ENCODE data around the gene PDE3B. TPM values are rescaled to one million over a fixed set of nuclear protein-coding genes. Genes with fewer than 3 reads are reported as not detected.

The PDE3B gene
- total RNA-seq, 6 donors from 2014 or later, result 19.3 to 62.7 (median 25.2) TPM

GRCh38 chr11:14668731-14669301 is 25.2 kb downstream of the PDE3B start:
- 58 to 65% methylated on average over 6 of the region's 6 CpGs for WGBS, 2 donors
- H3K36me3 ChIP-seq, result no peaks in the 10 kb centered on the region
- DNase-seq (no peak), ATAC-seq (ENCODE audit: low FRiP score in 2 of 2) (no peak)
- TF ChIP-seq POLR2AphosphoS5 (IDR thresholded peaks at IDR 0.05) (no peak), EP300 (IDR thresholded peaks at IDR 0.05) (no peak), CTCF (IDR thresholded peaks at IDR 0.05) (no peak), POLR2A (IDR thresholded peaks at IDR 0.05) (no peak)
- peaks cover 0 to 4% (median 0%) of the 10 kb centered on the region in 4 donors for H3K4me1 ChIP-seq
- H3K27ac ChIP-seq, result no peak overlapping the region
- no peaks in the 10 kb centered on the region for H3K27me3 ChIP-seq
- no peak overlapping the region for H3K4me3 ChIP-seq
- no peaks in the 10 kb centered on the region for H3K9me3 ChIP-seq

GRCh38 chr11:14669499-14669898 is 25.9 kb downstream of the PDE3B start:
- TF ChIP-seq POLR2A (IDR thresholded peaks at IDR 0.05) (no peak), CTCF (IDR thresholded peaks at IDR 0.05) (no peak), EP300 (IDR thresholded peaks at IDR 0.05) (no peak), POLR2AphosphoS5 (IDR thresholded peaks at IDR 0.05) (no peak)
- ATAC-seq (ENCODE audit: low FRiP score in 2 of 2) (no peak), DNase-seq (no peak)
- no peaks in the 10 kb centered on the region for H3K27me3 ChIP-seq
- no peak overlapping the region for H3K4me3 ChIP-seq
- WGBS, 2 donors, result 81 to 83% methylated on average over 7 of the region's 7 CpGs
- H3K36me3 ChIP-seq, result no peaks in the 10 kb centered on the region
- no peak overlapping the region for H3K27ac ChIP-seq
- H3K9me3 ChIP-seq, result no peaks in the 10 kb centered on the region
- H3K4me1 ChIP-seq, result peaks cover 0 to 4% (median 0%) of the 10 kb centered on the region in 4 donors

- Histone ChIP-seq H3K36me3 (no peaks in the 10 kb centered on the region), H3K9me3 (no peaks in the 10 kb centered on the region), H3K4me3 (no peak overlapping the region), H3K27ac (no peak overlapping the region), H3K4me1 (peaks cover 0 to 4% (median 0%) of the 10 kb centered on the region in 4 donors), H3K27me3 (no peaks in the 10 kb centered on the region)
- DNase-seq (no peak), ATAC-seq (ENCODE audit: low FRiP score in 2 of 2) (no peak)
- WGBS, 2 donors, result 77 to 82% methylated on average over 3 of the region's 3 CpGs
- TF ChIP-seq POLR2AphosphoS5 (IDR thresholded peaks at IDR 0.05), result no peak
- no peak for TF ChIP-seq POLR2A (IDR thresholded peaks at IDR 0.05)
- TF ChIP-seq CTCF (IDR thresholded peaks at IDR 0.05), result no peak
- TF ChIP-seq EP300 (IDR thresholded peaks at IDR 0.05), result no peak
Observed at GRCh38 chr11:14669958-14670357, 26.4 kb downstream of the PDE3B start.

GRCh38 chr11:14672635-14673034 is 29.0 kb downstream of the PDE3B start:
- DNase-seq (no peak), ATAC-seq (ENCODE audit: low FRiP score in 2 of 2) (no peak)
- H3K36me3 ChIP-seq, result no peaks in the 10 kb centered on the region
- H3K4me1 ChIP-seq, result peaks cover 0 to 4% (median 0%) of the 10 kb centered on the region in 4 donors
- H3K4me3 ChIP-seq, result no peak overlapping the region
- H3K27me3 ChIP-seq, result no peaks in the 10 kb centered on the region
- TF ChIP-seq POLR2AphosphoS5 (IDR thresholded peaks at IDR 0.05) (no peak), CTCF (IDR thresholded peaks at IDR 0.05) (no peak), EP300 (IDR thresholded peaks at IDR 0.05) (no peak), POLR2A (IDR thresholded peaks at IDR 0.05) (no peak)
- 71 to 82% methylated on average over 2 of the region's 2 CpGs for WGBS, 2 donors
- no peak overlapping the region for H3K27ac ChIP-seq
- no peaks in the 10 kb centered on the region for H3K9me3 ChIP-seq

- no peaks in the 10 kb centered on the region for H3K4me1 ChIP-seq
- ATAC-seq (ENCODE audit: low FRiP score in 2 of 2) (no peak), DNase-seq (no peak)
- TF ChIP-seq CTCF (IDR thresholded peaks at IDR 0.05) (no peak), POLR2AphosphoS5 (IDR thresholded peaks at IDR 0.05) (no peak), EP300 (IDR thresholded peaks at IDR 0.05) (no peak), POLR2A (IDR thresholded peaks at IDR 0.05) (no peak)
- WGBS, 2 donors, result 62 to 64% methylated on average over 4 of the region's 4 CpGs
- no peaks in the 10 kb centered on the region for H3K9me3 ChIP-seq
- H3K27ac ChIP-seq, result peak overlapping the region in 2 of 4 donors; percentile 4 to 30
- H3K36me3 ChIP-seq, result no peaks in the 10 kb centered on the region
- no peak overlapping the region for H3K4me3 ChIP-seq
- no peaks in the 10 kb centered on the region for H3K27me3 ChIP-seq
Observed at GRCh38 chr11:14673421-14673820, 29.8 kb downstream of the PDE3B start.

Data from upper lobe of left lung (tissue), 6 donors.